ENCODE measurements around the gene NR4A1.

NR4A1 gene

DNA sequence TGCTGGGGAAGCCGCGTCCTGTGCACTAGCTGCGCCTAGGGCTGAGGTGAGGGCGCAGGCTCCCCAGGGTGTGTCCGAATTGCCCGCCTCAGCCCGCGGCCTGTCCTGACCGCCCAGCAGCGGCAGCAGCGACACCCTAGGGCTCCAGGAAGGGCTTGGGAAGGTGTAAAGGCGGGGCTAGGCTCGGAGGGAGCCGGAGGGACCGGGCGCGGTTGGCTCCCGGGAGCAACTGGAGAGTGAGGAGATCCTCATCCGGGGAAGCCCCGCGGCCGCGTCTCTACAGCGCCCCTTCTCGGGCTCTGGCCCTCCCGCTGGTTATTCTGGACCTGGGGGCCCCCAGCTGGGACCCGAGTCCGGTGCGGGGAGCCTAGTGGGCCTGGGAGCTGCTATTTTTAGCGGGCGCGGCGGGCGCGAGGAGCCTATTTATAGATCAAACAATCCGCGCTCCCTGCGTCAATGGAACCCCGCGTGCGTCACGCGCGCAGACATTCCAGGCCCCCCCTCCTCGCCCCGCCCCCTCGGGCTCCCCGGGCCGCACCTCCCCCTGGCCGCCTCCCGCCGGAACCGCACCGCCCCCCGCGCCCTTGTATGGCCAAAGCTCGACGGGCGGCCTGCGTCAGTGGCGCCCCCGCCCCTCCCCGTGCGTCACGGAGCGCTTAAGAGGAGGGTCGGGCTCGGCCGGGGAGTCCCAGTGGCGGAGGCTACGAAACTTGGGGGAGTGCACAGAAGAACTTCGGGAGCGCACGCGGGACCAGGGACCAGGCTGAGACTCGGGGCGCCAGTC, at the start of gene NR4A1:
Gene NR4A1 (plus strand): TSS at position 685 of the 784 bp plus-strand sequence. CDS start 2,887 bp downstream, outside the sequence.
- no peaks in the 10 kb centered on the region for H3K27me3 ChIP-seq (ENCODE audit: insufficient read depth, low read length, poor library complexity, severe bottlenecking)
- H3F3A ChIP-seq (ENCODE audit: low read depth): no peaks in the 10 kb centered on the region
- no peaks in the 10 kb centered on the region for H3K9me3 ChIP-seq (ENCODE audit: insufficient read depth, low read depth, low read length)
- no peaks in the 10 kb centered on the region for H3K79me2 ChIP-seq (ENCODE audit: insufficient read depth, low read length)
- no peaks in the 10 kb centered on the region for H4K20me1 ChIP-seq (ENCODE audit: insufficient read depth, low read length, poor library complexity, severe bottlenecking)
- H2AFZ ChIP-seq (ENCODE audit: low read length): peak within 1 kb of the TSS; percentile 97
- TF ChIP-seq, protein P1, sequence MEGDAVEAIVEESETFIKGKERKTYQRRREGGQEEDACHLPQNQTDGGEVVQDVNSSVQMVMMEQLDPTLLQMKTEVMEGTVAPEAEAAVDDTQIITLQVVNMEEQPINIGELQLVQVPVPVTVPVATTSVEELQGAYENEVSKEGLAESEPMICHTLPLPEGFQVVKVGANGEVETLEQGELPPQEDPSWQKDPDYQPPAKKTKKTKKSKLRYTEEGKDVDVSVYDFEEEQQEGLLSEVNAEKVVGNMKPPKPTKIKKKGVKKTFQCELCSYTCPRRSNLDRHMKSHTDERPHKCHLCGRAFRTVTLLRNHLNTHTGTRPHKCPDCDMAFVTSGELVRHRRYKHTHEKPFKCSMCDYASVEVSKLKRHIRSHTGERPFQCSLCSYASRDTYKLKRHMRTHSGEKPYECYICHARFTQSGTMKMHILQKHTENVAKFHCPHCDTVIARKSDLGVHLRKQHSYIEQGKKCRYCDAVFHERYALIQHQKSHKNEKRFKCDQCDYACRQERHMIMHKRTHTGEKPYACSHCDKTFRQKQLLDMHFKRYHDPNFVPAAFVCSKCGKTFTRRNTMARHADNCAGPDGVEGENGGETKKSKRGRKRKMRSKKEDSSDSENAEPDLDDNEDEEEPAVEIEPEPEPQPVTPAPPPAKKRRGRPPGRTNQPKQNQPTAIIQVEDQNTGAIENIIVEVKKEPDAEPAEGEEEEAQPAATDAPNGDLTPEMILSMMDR (conservative IDR thresholded peaks at IDR 0.05; ENCODE audit: low read length): no peak; the same call in 1 of the 2 replicates
- TF ChIP-seq EZH2phosphoT487 (IDR thresholded peaks at IDR 0.05; ENCODE audit: borderline replicate concordance): no peak
- no peaks in the 10 kb centered on the region for H3K36me3 ChIP-seq (ENCODE audit: insufficient read depth, low read length)
- peak within 1 kb of the TSS; percentile 95 for H3K4me2 ChIP-seq (ENCODE audit: low read depth, low read length, poor library complexity, severe bottlenecking)
- H3K4me3 ChIP-seq (ENCODE audit: low read length, poor library complexity, severe bottlenecking): peak within 1 kb of the TSS; percentile 85
- peaks cover 28% of the 10 kb centered on the region for H3K4me1 ChIP-seq (ENCODE audit: insufficient read depth, low read length, poor library complexity, severe bottlenecking)
- H3K9me2 ChIP-seq (replicated peaks; ENCODE audit: low read depth, low read length): no peaks in the 10 kb centered on the region
- H3K9ac ChIP-seq (ENCODE audit: low read depth, low read length, poor library complexity, severe bottlenecking): peak within 1 kb of the TSS; percentile 84

DNA sequence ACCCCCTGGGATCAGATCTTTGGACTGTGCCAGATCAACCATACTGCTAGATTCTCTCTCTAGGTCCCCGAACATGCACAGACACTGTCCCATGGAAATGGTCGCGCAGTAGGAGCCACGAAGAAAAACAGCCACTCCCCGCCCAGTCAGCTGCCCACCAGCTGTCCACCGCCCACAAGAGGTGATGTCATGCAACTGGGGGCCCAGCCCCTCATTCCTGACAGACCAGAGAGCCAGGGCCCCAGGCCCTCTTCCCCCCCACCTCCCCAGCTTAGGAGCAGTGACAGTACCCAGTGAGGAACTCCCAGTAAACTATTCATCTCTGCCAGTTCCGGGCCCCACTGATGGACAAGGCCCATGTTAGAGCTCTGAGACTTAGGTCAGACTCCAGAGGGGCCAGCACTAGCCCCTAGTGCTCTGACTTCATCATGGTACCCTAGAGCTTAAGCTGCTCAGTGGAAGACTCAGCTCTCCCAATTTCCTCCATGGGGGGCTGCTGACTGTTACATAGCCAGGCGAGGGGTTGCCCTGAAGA, 48.2 kb upstream of the NR4A1 start:
- H3K9me2 ChIP-seq (replicated peaks; ENCODE audit: low read depth, low read length): no peaks in the 10 kb centered on the region
- peaks cover 4% of the 10 kb centered on the region for H3K27me3 ChIP-seq (ENCODE audit: insufficient read depth, low read length, poor library complexity, severe bottlenecking)
- no peaks in the 10 kb centered on the region for H3F3A ChIP-seq (ENCODE audit: low read depth)
- no peaks in the 10 kb centered on the region for H3K79me2 ChIP-seq (ENCODE audit: insufficient read depth, low read length)
- no peak overlapping the region for H3K4me2 ChIP-seq (ENCODE audit: low read depth, low read length, poor library complexity, severe bottlenecking)
- TF ChIP-seq EZH2phosphoT487 (IDR thresholded peaks at IDR 0.05; ENCODE audit: borderline replicate concordance): no peak
- TF ChIP-seq, protein P1 (conservative IDR thresholded peaks at IDR 0.05; ENCODE audit: low read length): no peak
- H3K4me3 ChIP-seq (ENCODE audit: low read length, poor library complexity, severe bottlenecking): no peak overlapping the region
- no peaks in the 10 kb centered on the region for H4K20me1 ChIP-seq (ENCODE audit: insufficient read depth, low read length, poor library complexity, severe bottlenecking)
- no peak overlapping the region for H2AFZ ChIP-seq (ENCODE audit: low read length)
- H3K9me3 ChIP-seq (ENCODE audit: insufficient read depth, low read depth, low read length): no peaks in the 10 kb centered on the region
- peaks cover 14% of the 10 kb centered on the region for H3K4me1 ChIP-seq (ENCODE audit: insufficient read depth, low read length, poor library complexity, severe bottlenecking)
- no peak overlapping the region for H3K9ac ChIP-seq (ENCODE audit: low read depth, low read length, poor library complexity, severe bottlenecking)
- peaks cover 1% of the 10 kb centered on the region; the same call in 1 of the 2 replicates for H3K36me3 ChIP-seq (ENCODE audit: insufficient read depth, low read length)

DNA sequence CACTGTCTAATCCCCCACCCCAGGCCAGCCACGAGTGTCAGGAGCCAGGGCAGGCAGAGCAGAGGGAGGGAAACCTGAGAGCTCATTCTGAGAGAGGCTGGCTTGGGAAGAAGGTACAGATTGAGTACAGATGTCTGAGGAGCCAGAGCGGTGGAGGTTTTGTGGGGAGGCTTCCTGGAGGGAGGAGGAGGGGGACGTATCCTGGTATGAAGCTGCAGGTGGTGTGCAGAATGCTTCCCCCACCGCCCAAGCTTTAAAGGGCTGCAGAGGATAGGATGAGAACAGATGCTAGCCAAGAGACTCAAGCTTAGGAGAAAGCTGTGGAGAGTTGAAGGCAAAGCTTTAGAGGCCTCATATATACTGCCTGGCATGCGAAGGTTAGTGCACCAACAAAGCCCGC, 47.7 kb upstream of the NR4A1 start:
- Histone ChIP-seq H3K9ac (ENCODE audit: low read depth, low read length, poor library complexity, severe bottlenecking) (no peak overlapping the region), H3K4me2 (ENCODE audit: low read depth, low read length, poor library complexity, severe bottlenecking) (no peak overlapping the region), H3K36me3 (ENCODE audit: insufficient read depth, low read length) (no peaks in the 10 kb centered on the region), H3F3A (ENCODE audit: low read depth) (no peaks in the 10 kb centered on the region), H3K79me2 (ENCODE audit: insufficient read depth, low read length) (no peaks in the 10 kb centered on the region), H3K4me1 (ENCODE audit: insufficient read depth, low read length, poor library complexity, severe bottlenecking) (peaks cover 19% of the 10 kb centered on the region), H3K9me3 (ENCODE audit: insufficient read depth, low read depth, low read length) (no peaks in the 10 kb centered on the region), H4K20me1 (ENCODE audit: insufficient read depth, low read length, poor library complexity, severe bottlenecking) (no peaks in the 10 kb centered on the region), H3K4me3 (ENCODE audit: low read length, poor library complexity, severe bottlenecking) (no peak overlapping the region), H3K27me3 (ENCODE audit: insufficient read depth, low read length, poor library complexity, severe bottlenecking) (peaks cover 4% of the 10 kb centered on the region), H2AFZ (ENCODE audit: low read length) (no peak overlapping the region), H3K9me2 (replicated peaks; ENCODE audit: low read depth, low read length) (no peaks in the 10 kb centered on the region)
- TF ChIP-seq, protein P1 (conservative IDR thresholded peaks at IDR 0.05; ENCODE audit: low read length): no peak
- TF ChIP-seq EZH2phosphoT487 (IDR thresholded peaks at IDR 0.05; ENCODE audit: borderline replicate concordance): no peak
